Measurements from ENCODE around the gene AGBL4. TPM values are rescaled to one million over a fixed set of nuclear protein-coding genes. Genes with fewer than 3 reads are reported as not detected.

Gene AGBL4
- polyA plus RNA-seq, 1 donor (not counting 4 experiments of a cell fraction or from before 2014, with no cell fraction given) = not detected

DNA sequence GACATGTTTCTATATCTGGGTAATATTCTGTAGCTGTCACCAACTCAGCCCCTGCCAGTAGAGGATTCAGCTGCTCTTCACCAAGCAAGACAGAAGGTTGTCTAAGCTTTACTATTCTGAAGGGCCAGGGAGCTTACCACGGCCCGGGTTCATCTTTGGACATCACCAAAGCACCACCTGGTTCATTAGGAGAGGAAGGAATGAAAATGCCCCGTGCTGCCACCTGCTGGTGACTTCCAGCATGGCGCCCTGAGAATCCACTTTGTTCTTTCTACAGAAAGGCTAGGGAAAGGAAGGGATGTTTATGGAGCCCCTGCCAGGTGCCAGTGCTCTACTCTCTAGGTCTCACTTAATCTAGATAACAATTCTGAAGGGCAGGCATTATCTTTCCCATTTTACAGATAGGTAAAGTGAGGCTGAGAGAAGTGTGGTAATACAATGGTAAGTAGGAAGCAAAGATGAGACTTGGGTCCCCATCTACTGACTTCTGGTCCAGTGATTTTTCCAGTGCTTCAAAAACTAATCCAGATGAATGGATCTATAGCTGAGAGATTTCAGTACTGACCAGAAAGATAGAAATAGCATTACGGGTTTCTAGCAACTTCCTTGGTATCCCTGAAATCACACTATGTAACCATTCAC, 1326.6 kb downstream of the AGBL4 start:
- no peaks in the 10 kb centered on the region for H3K9me3 ChIP-seq (ENCODE audit: control insufficient read depth, low read depth, low read length)
- FAIRE-seq = peak; percentile 44
- H3K79me2 ChIP-seq (ENCODE audit: control insufficient read depth, insufficient read depth, low read length) = no peaks in the 10 kb centered on the region
- dilution Hi-C loops (cut with MboI; ENCODE audit: extremely low pct_ligation_motif_present, low sequenced_read_pairs) = no loop called here
- H3K27ac ChIP-seq (ENCODE audit: control insufficient read depth, insufficient read depth, low read length) = no peak overlapping the region
- H4K20me1 ChIP-seq (ENCODE audit: control insufficient read depth, extremely low read depth, insufficient read depth, low read length) = no peaks in the 10 kb centered on the region
- H3K36me3 ChIP-seq (ENCODE audit: control insufficient read depth in 2 of 2, extremely low read depth in 1 of 2, insufficient read depth in 2 of 2, low read length in 2 of 2) = no peaks in the 10 kb centered on the region
- no peak overlapping the region for H3K9ac ChIP-seq (ENCODE audit: control insufficient read depth, extremely low read depth, insufficient read depth, low read length)
- no peak overlapping the region for H3K4me2 ChIP-seq (ENCODE audit: control insufficient read depth, extremely low read depth, insufficient read depth, low read depth, low read length)
- peaks cover 31% of the 10 kb centered on the region for H3K4me1 ChIP-seq (ENCODE audit: control insufficient read depth, extremely low read depth, insufficient read depth, low read length)
- H3K9me1 ChIP-seq (ENCODE audit: control insufficient read depth, extremely low read depth, insufficient read depth, low read length) = no peaks in the 10 kb centered on the region
- no peak overlapping the region for H2AFZ ChIP-seq (ENCODE audit: control insufficient read depth, low read length)
- DNase-seq (ENCODE audit: low read depth, low spot score) = no peak
- TF ChIP-seq, protein P1, sequence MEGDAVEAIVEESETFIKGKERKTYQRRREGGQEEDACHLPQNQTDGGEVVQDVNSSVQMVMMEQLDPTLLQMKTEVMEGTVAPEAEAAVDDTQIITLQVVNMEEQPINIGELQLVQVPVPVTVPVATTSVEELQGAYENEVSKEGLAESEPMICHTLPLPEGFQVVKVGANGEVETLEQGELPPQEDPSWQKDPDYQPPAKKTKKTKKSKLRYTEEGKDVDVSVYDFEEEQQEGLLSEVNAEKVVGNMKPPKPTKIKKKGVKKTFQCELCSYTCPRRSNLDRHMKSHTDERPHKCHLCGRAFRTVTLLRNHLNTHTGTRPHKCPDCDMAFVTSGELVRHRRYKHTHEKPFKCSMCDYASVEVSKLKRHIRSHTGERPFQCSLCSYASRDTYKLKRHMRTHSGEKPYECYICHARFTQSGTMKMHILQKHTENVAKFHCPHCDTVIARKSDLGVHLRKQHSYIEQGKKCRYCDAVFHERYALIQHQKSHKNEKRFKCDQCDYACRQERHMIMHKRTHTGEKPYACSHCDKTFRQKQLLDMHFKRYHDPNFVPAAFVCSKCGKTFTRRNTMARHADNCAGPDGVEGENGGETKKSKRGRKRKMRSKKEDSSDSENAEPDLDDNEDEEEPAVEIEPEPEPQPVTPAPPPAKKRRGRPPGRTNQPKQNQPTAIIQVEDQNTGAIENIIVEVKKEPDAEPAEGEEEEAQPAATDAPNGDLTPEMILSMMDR (optimal IDR thresholded peaks at IDR 0.05 in 1 of 3, IDR thresholded peaks at IDR 0.05 in 1 of 3, conservative IDR thresholded peaks at IDR 0.05 in 1 of 3; ENCODE audit: extremely low read depth in 1 of 3, insufficient read depth in 2 of 3, low read length in 3 of 3) = peak; percentile 87 to 94 (median 88)
- TF ChIP-seq EZH2 (IDR thresholded peaks at IDR 0.05; ENCODE audit: low read length) = no peak
- no peaks in the 10 kb centered on the region for H3K27me3 ChIP-seq (ENCODE audit: control insufficient read depth, extremely low read depth, insufficient read depth, low read length)
- no peak overlapping the region for H3K4me3 ChIP-seq (ENCODE audit: control insufficient read depth in 2 of 3, extremely low read depth in 1 of 3, insufficient read depth in 2 of 3, low read depth in 1 of 3, low read length in 3 of 3)

DNA sequence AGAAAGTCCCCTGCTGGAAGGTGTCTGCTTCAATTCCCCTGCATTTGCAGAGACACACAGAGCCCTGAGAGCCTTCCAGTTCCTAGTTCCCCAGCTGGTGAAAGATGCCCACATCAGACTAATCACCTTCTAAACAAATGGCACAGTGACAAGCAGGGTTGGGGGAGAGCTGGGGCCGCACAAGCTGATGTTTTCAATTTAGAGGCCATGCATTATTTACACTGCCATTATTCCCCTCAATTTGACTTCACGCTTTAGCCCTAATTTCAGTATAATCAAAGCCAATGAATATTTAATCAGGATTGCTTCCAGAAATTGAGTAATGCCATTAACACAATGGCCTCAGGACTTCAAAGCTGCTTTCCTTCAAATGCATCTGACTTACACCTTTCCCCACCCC, 1328.6 kb downstream of the AGBL4 start:
- no peaks in the 10 kb centered on the region for H3K9me3 ChIP-seq (ENCODE audit: control insufficient read depth, low read depth, low read length)
- FAIRE-seq (no peak), DNase-seq (ENCODE audit: low read depth, low spot score) (no peak)
- peaks cover 17% of the 10 kb centered on the region for H3K4me1 ChIP-seq (ENCODE audit: control insufficient read depth, extremely low read depth, insufficient read depth, low read length)
- no peaks in the 10 kb centered on the region for H3K27me3 ChIP-seq (ENCODE audit: control insufficient read depth, extremely low read depth, insufficient read depth, low read length)
- TF ChIP-seq, protein P1 (optimal IDR thresholded peaks at IDR 0.05 in 1 of 3, IDR thresholded peaks at IDR 0.05 in 1 of 3, conservative IDR thresholded peaks at IDR 0.05 in 1 of 3; ENCODE audit: extremely low read depth in 1 of 3, insufficient read depth in 2 of 3, low read length in 3 of 3) = no peak
- no peak for TF ChIP-seq EZH2 (IDR thresholded peaks at IDR 0.05; ENCODE audit: low read length)
- no peak overlapping the region for H3K9ac ChIP-seq (ENCODE audit: control insufficient read depth, extremely low read depth, insufficient read depth, low read length)
- dilution Hi-C loops (cut with MboI; ENCODE audit: extremely low pct_ligation_motif_present, low sequenced_read_pairs) = no loop called here
- no peak overlapping the region for H2AFZ ChIP-seq (ENCODE audit: control insufficient read depth, low read length)
- H3K36me3 ChIP-seq (ENCODE audit: control insufficient read depth in 2 of 2, extremely low read depth in 1 of 2, insufficient read depth in 2 of 2, low read length in 2 of 2) = no peaks in the 10 kb centered on the region
- no peaks in the 10 kb centered on the region for H4K20me1 ChIP-seq (ENCODE audit: control insufficient read depth, extremely low read depth, insufficient read depth, low read length)
- H3K4me2 ChIP-seq (ENCODE audit: control insufficient read depth, extremely low read depth, insufficient read depth, low read depth, low read length) = no peak overlapping the region
- no peak overlapping the region for H3K4me3 ChIP-seq (ENCODE audit: control insufficient read depth in 2 of 3, extremely low read depth in 1 of 3, insufficient read depth in 2 of 3, low read depth in 1 of 3, low read length in 3 of 3)
- H3K79me2 ChIP-seq (ENCODE audit: control insufficient read depth, insufficient read depth, low read length) = no peaks in the 10 kb centered on the region
- H3K9me1 ChIP-seq (ENCODE audit: control insufficient read depth, extremely low read depth, insufficient read depth, low read length) = no peaks in the 10 kb centered on the region
- H3K27ac ChIP-seq (ENCODE audit: control insufficient read depth, insufficient read depth, low read length) = no peak overlapping the region

Data from keratinocyte (primary cell).